Memory B cell (primary cell): ENCODE measurements around the gene SRSF2.

Experiments used
- ATAC-seq: fragments of 150-1000 bp; cut with Tn5 transposase; 2 replicates; pipeline ENCODE4 v1.10.0; 2021; ENCODE audit warnings: low read depth, mild to moderate bottlenecking, moderate library complexity
- DNase-seq, 2 donors: peaks; one replicate each; pipeline ENCODE4 v3.0.0; 2022; ENCODE audit warnings: low spot score in 2 of 2
- H3K27ac Mint-ChIP-seq: one replicate; pipeline ENCODE4 v1.8.0; 2022; ENCODE audit warnings: mild to moderate bottlenecking, moderate library complexity, mixed read lengths
- H3K27me3 Mint-ChIP-seq: one replicate; pipeline ENCODE4 v1.8.0; 2022; ENCODE audit warnings: mixed read lengths
- H3K36me3 Mint-ChIP-seq: one replicate; pipeline ENCODE4 v1.8.0; 2022; ENCODE audit warnings: mild to moderate bottlenecking, mixed read lengths
- H3K4me1 Mint-ChIP-seq: one replicate; pipeline ENCODE4 v1.8.0; 2022; ENCODE audit warnings: mixed read lengths
- H3K4me3 Mint-ChIP-seq: one replicate; pipeline ENCODE4 v1.8.0; 2022; ENCODE audit warnings: mild to moderate bottlenecking, moderate library complexity, mixed read lengths
- H3K9me3 Mint-ChIP-seq: one replicate; pipeline ENCODE4 v1.8.0; 2022; ENCODE audit warnings: mixed read lengths

The SRSF2 gene

DNA sequence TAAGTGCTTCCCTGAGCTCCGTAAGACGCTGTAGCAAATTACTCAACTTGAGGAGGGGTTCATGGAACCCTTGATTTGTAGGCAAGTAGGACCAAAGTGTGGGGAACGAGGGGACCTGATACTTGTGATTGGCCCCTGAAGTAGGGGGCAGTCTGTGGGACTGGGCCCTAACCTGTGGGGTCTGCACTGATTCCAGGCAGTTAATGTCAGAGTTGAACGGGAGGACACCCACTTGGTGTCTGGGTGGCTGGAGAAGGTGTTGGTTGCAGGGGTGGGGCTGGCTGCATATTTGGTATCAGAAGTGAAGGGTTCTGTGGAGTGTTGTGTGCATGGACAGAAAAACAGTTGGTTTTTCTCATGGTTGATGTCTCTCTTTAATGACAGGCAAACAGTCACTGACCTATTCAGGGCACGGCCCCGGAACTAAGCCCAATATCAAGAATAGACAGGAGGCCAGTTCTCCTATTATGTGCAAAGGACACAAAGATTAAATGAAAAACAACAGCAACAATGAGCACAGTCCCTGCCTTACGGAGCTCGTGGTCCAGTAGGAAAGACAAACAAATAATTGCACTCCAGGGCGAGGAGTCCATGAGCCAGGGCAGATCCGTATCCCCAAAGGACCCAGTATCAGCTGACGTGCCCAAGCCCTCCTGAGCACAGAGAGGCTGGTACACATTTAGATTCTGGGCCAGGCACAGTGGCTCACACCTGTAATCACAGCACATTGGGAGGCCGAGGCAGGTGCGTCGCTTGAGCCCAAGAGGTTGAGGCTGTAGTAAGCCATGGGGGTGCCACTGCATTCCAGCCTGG, 45.5 kb downstream of the SRSF2 start:
- no peaks in the 10 kb centered on the region for H3K9me3 Mint-ChIP-seq
- ATAC-seq (no peak), DNase-seq (no peak)
- peaks cover 5% of the 10 kb centered on the region for H3K4me1 Mint-ChIP-seq
- H3K27me3 Mint-ChIP-seq, result peaks cover 9% of the 10 kb centered on the region
- H3K36me3 Mint-ChIP-seq, result peaks cover 1% of the 10 kb centered on the region
- H3K4me3 Mint-ChIP-seq, result no peak overlapping the region
- no peak overlapping the region for H3K27ac Mint-ChIP-seq

DNA sequence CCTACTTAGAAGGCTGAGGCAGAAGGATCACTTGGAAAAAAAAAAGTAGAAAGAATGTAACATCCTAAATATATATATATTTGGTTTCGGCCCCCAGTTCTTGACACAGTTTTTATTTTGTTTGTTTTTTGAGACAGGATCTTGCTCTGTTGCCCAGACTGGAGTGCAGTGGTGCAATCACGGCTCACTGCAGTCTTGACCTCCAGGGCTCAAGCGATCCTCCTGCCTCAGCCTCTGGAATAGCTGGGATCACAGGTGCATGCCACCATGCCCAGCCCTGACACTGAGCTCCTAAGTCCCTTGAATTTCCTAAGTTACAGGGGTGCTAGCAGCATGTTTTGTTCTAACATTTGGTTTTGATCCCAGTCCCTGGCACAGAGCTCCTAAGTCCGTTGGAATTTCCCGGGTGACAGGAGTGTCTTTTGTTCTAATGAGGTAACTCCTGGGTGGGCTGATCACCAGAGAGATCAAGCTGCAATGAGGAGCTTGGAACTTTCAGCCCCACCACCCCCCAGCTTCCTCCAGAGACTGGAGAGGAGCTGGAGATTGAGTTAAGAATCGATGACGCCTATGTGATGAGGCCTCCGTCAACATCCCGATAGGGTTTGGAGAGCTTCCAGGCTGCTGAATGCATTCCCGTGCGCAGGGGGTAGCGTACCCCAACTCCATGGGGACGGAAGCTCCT, 46.4 kb downstream of the SRSF2 start:
- H3K4me1 Mint-ChIP-seq, result peaks cover 2% of the 10 kb centered on the region
- DNase-seq (no peak), ATAC-seq (no peak)
- no peaks in the 10 kb centered on the region for H3K9me3 Mint-ChIP-seq
- no peak overlapping the region for H3K27ac Mint-ChIP-seq
- peaks cover 9% of the 10 kb centered on the region for H3K27me3 Mint-ChIP-seq
- no peak overlapping the region for H3K4me3 Mint-ChIP-seq
- peaks cover 1% of the 10 kb centered on the region for H3K36me3 Mint-ChIP-seq

DNA sequence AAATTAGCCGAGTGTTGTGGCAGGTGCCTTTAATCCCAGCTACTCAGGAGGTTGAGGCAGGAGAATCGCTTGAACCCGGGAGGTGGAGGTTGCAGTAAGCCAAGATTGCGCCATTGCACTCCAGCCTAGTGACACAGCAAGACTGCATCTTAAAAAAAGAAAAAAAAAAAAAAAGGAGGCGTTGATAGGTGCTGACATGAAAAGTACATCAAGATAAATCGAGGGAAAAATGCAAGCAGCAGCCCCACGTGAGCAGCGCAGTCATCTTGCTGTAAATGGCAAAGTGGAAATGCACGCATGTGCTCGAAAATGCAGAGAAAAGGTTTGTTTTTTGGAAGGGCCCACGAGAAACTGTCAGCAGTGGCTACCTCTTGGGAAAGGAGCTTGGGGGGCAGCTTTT, 47.3 kb downstream of the SRSF2 start:
- no peaks in the 10 kb centered on the region for H3K9me3 Mint-ChIP-seq
- H3K4me1 Mint-ChIP-seq, result no peaks in the 10 kb centered on the region
- no peaks in the 10 kb centered on the region for H3K36me3 Mint-ChIP-seq
- no peak overlapping the region for H3K4me3 Mint-ChIP-seq
- H3K27me3 Mint-ChIP-seq, result peaks cover 7% of the 10 kb centered on the region
- ATAC-seq (no peak), DNase-seq (no peak)
- no peak overlapping the region for H3K27ac Mint-ChIP-seq

- ATAC-seq (no peak), DNase-seq (no peak)
- no peaks in the 10 kb centered on the region for H3K9me3 Mint-ChIP-seq
- peaks cover 6% of the 10 kb centered on the region for H3K27me3 Mint-ChIP-seq
- H3K36me3 Mint-ChIP-seq, result no peaks in the 10 kb centered on the region
- H3K4me1 Mint-ChIP-seq, result no peaks in the 10 kb centered on the region
- H3K4me3 Mint-ChIP-seq, result no peak overlapping the region
- no peak overlapping the region for H3K27ac Mint-ChIP-seq
These were observed 48.9 kb downstream of the SRSF2 start for GRCh38 chr17:76688165-76688622.

DNA sequence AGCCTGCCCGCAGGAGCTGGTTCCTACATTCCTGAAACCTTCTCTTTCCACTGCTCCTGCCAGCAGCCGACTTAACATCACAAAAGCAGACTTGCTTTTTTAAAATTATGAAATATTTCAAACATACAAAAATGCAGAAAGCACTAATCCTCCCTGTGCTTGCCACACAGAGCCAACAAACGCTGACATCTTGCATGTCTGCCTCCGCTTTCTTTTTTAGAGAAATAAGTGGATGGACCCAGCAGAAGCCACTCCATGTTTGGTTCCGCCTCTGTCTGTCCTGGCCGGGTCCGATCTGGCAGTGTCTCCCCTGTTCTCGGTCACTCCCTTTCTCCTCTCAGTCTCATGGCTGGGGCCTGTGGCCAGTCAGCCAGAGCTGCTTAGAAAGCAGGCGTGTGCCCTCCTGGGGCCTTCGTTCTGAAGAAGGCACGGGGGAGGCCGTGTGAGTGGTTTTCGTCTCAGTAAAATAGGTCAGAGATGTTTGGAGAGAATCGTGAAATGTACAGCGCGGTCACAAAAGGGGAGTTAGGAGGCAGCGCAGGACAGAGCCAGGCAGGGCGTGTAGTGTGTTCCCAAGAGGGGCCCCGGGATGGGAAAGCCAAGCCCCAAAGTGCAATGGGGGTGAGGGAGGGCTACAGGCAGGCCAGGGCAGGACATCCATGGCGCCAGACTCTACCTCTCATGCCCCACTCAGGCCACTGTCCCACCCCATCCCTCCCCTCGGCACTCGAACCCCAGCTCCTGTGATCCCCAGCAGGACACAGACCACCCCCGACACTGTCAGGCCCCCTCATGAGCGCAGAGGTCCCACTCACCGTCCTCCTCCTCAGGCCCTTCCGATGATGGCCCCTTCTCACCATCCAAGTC, 49.6 kb downstream of the SRSF2 start:
- H3K27ac Mint-ChIP-seq, result no peak overlapping the region
- no peaks in the 10 kb centered on the region for H3K4me1 Mint-ChIP-seq
- no peak for DNase-seq

GRCh38 chr17:76686538-76687297, 50.4 kb downstream of the SRSF2 start:
- no peak overlapping the region for H3K4me3 Mint-ChIP-seq
- no peaks in the 10 kb centered on the region for H3K9me3 Mint-ChIP-seq
- no peak for ATAC-seq
- H3K36me3 Mint-ChIP-seq, result no peaks in the 10 kb centered on the region
- no peak overlapping the region for H3K27ac Mint-ChIP-seq
- DNase-seq, result no peak
- H3K4me1 Mint-ChIP-seq, result no peaks in the 10 kb centered on the region
- H3K27me3 Mint-ChIP-seq, result peaks cover 10% of the 10 kb centered on the region

More for the DNA sequence above, 49.6 kb downstream of the SRSF2 start:
- no peaks in the 10 kb centered on the region for H3K9me3 Mint-ChIP-seq
- ATAC-seq, result no peak
- H3K4me3 Mint-ChIP-seq, result no peak overlapping the region
- peaks cover 6% of the 10 kb centered on the region for H3K27me3 Mint-ChIP-seq
- H3K36me3 Mint-ChIP-seq, result no peaks in the 10 kb centered on the region

GRCh38 chr17:76685846-76686245, 51.3 kb downstream of the SRSF2 start:
- Mint-ChIP-seq H3K27ac (no peak overlapping the region), H3K9me3 (no peaks in the 10 kb centered on the region), H3K4me3 (no peak overlapping the region), H3K36me3 (no peaks in the 10 kb centered on the region), H3K27me3 (peaks cover 10% of the 10 kb centered on the region), H3K4me1 (no peaks in the 10 kb centered on the region)
- no peak for ATAC-seq
- DNase-seq, result no peak

DNA sequence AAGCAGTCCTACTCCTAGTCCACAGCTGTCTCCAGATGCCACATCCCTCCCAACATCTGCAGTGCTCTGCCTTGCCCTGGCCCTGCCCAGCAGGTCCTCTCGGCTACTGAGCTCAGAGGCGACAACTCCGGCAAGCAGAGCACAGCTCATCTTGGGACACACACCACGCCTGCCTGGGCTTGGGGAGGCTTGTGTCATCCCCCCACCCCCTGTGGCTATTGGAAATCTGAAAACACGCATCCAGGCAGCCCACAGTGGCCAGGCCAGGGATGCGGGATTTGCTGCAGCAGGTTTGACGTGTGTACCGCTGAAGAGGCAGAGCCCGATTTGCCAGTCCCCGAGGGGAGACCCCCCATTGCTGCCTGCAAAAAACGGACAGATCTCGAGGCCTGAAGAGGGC, 51.8 kb downstream of the SRSF2 start:
- Mint-ChIP-seq H3K27ac (no peak overlapping the region), H3K4me1 (no peaks in the 10 kb centered on the region), H3K4me3 (no peak overlapping the region), H3K36me3 (no peaks in the 10 kb centered on the region), H3K27me3 (peaks cover 10% of the 10 kb centered on the region), H3K9me3 (no peaks in the 10 kb centered on the region)
- DNase-seq (no peak), ATAC-seq (no peak)

DNA sequence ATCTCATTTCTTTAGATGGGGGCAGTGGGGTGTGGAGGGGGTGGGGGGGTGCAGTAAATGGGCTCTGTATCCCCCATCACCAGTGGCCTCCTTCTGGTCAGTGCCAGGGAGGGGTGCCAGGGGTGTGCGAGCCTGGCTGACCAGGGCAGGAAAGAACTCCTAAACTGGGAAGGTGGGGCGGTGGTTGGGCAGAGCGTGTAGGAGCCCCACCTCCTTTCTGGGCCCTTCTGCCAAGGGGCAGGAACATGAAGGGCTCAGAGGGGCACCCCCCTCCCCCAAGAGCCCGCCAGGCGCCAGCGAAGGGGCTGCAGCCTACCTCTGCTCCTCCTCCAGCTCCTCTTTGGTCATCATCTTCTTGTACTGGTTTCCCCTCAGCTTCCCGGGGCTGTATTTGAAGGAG, 52.4 kb downstream of the SRSF2 start:
- Mint-ChIP-seq H3K4me3 (no peak overlapping the region), H3K27ac (no peak overlapping the region), H3K36me3 (no peaks in the 10 kb centered on the region), H3K27me3 (peaks cover 10% of the 10 kb centered on the region), H3K9me3 (no peaks in the 10 kb centered on the region), H3K4me1 (no peaks in the 10 kb centered on the region)
- no peak for ATAC-seq
- DNase-seq, result no peak
